ENCODE results near the gene IGLL5. TPM values are rescaled to one million over a fixed set of nuclear protein-coding genes. Genes with fewer than 3 reads are reported as not detected.
"Not testable (repeated sequence)": the region's sequence is repeated elsewhere in the genome, so short reads cannot be mapped to it uniquely, and the experiment has no call there.

IGLL5 gene
- polyA plus RNA-seq, 1 donor from 2014 or later: 195 TPM

DNA sequence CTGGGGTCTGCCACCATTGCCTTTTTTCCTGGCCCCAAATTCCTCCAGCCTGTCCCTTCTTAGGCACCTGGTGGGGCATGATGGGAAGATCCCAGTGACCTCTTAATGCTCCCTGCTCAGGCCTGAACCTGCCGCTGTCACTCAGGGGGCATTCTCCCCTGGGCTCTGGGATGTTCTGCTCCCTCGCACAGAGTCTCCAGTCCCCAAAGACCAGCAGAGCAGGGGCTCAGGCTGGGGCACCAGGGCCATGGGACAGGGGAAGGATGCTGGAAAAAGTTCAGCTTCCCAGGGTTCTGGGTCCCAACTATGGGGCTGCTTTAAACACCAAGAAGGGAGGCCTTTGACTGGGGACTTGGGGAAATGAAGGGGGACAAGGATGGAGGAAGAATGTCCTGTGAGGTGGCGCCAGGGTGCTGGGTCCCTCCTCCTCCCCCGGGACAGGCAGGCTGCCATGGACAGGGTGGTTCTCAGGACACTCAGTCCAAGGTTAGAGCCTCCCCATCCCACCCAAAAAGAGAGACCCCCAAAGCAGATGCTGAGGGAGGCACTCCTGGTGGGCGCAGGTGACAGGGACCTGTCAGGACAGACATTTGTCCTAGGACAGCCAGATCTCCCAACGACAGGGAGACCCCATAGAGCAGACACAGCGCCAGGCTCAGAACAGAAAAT lies 30.8 kb downstream of the IGLL5 start:
- H3K9me3 Mint-ChIP-seq: no peaks in the 10 kb centered on the region

DNA sequence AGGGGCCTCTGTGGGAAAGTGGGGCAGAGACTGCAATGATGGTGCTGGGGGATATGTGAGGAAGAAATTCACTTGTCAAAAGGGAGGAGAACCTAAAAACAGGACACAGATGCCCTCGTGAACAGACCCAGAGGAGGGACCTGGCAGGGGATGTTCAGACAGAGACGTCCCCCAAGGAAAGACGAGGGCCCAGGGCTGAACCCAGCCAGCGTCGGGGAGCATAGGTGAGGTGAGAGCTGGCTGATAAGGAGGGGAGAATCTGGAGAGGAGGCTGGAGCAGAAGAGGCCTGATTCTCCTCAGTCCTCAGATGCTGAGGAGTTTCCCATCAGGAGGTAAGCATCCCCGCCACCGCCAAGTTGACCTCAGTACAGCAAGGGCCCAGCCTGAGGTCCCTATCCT lies 31.4 kb downstream of the IGLL5 start:
- no peaks in the 10 kb centered on the region for H3K9me3 Mint-ChIP-seq
- peak overlapping the region in 1 of 3 donors; percentile 35 for H3K27ac Mint-ChIP-seq
- peaks cover 6% of the 10 kb centered on the region for H3K27me3 Mint-ChIP-seq
- no peak overlapping the region for H3K4me3 Mint-ChIP-seq
- H3K36me3 Mint-ChIP-seq: peaks cover 7% of the 10 kb centered on the region
- peaks cover 20 to 41% (median 40%) of the 10 kb centered on the region in 3 donors for H3K4me1 Mint-ChIP-seq

More for the DNA sequence above, 30.8 kb downstream of the IGLL5 start:
- peak overlapping the region in 1 of 3 donors; percentile 35 for H3K27ac Mint-ChIP-seq
- peaks cover 6% of the 10 kb centered on the region for H3K27me3 Mint-ChIP-seq
- no peak overlapping the region for H3K4me3 Mint-ChIP-seq
- H3K36me3 Mint-ChIP-seq: peaks cover 7% of the 10 kb centered on the region
- H3K4me1 Mint-ChIP-seq: peaks cover 24 to 42% (median 39%) of the 10 kb centered on the region in 3 donors

DNA sequence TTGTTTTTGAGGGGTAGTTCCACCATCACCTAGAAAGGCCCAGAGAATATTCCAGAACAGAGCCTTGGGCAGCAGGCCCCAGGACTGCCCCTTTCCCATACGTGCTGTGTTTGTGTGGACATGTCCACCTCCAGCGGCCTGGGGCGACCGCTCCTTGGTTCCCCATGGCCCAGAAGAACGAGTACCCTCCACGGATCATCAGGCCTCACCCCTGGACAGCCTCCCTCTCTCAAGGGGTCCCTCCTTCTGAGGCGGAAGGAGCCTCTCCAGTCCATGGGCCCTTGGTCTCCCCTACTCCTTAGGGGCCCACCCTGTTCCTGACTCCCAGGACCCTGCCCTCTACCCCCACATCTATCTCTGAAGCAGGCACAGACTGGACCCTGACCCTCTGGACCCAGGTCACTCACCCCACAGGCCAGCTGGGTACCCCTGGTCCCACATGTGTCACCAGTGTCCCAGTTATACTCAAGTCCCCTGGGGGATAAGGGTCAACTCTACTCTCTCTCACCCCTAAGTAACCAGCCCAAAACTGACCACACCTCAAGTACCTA lies 32.6 kb downstream of the IGLL5 start:
- Mint-ChIP-seq H3K9me3 (no peaks in the 10 kb centered on the region), H3K36me3 (peaks cover 7% of the 10 kb centered on the region), H3K4me1 (peaks cover 18 to 45% (median 40%) of the 10 kb centered on the region in 3 donors), H3K27ac (peak overlapping the region in 1 of 3 donors; percentile 69), H3K4me3 (peak overlapping the region in 1 of 4 donors; percentile 47), H3K27me3 (peaks cover 6% of the 10 kb centered on the region)

DNA sequence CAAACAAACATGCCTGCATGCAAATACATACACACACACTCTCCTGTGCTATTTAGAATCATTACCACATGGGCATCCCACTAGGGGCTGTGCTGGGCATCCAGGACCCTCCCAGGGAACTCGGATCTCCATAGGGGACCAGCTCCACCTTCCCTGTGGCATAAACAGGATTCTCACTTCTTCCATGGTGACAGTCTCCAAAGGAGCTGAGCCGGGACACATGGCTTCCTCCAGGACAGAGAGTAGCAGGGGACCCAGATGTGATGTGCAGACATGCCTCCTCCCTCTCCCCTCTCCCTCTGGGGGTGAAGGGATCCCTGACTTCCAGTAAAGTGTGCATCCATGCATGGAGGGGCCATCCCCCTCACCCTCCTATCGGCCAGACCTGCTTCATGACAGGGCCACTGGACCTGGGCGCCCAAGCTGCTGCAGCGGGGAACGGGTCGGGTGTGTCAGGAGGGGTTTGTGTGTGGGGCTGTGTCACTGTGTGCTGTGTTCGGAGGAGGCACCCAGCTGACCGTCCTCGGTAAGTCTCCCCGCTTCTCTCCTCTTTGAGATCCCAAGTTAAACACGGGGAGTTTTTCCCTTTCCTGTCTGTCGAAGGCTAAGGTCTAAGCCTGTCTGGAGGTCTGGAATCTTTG lies 33.4 kb downstream of the IGLL5 start:
- no peak overlapping the region for H3K4me3 Mint-ChIP-seq
- H3K27ac Mint-ChIP-seq: peak overlapping the region in 2 of 3 donors; percentile 47 to 71
- H3K36me3 Mint-ChIP-seq: peaks cover 3% of the 10 kb centered on the region
- peaks cover 19 to 49% (median 42%) of the 10 kb centered on the region in 3 donors for H3K4me1 Mint-ChIP-seq
- peaks cover 5% of the 10 kb centered on the region for H3K27me3 Mint-ChIP-seq
- H3K9me3 Mint-ChIP-seq: no peaks in the 10 kb centered on the region

DNA sequence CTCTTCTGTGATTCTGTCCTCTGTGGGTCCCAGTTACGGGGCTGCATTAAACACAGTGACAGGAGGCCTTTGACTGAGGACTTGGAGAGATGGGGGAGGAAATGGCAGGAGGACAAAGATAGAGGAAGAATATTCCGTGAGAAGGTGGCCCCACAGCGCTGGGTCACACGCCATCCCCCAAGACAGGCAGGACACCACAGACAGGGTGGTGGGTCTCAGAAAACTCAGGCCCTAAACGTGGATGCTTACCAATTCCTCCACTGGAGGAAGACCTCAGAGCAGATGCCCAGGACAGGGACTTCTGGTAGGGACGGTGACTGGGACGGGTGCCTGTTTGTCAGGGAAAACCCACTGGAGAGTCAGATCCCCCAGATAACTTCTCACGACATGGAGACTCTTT lies 34.0 kb downstream of the IGLL5 start:
- peaks cover 22 to 49% (median 43%) of the 10 kb centered on the region in 3 donors for H3K4me1 Mint-ChIP-seq
- H3K4me3 Mint-ChIP-seq: no peak overlapping the region
- peak overlapping the region in 1 of 3 donors; percentile 47 for H3K27ac Mint-ChIP-seq

DNA sequence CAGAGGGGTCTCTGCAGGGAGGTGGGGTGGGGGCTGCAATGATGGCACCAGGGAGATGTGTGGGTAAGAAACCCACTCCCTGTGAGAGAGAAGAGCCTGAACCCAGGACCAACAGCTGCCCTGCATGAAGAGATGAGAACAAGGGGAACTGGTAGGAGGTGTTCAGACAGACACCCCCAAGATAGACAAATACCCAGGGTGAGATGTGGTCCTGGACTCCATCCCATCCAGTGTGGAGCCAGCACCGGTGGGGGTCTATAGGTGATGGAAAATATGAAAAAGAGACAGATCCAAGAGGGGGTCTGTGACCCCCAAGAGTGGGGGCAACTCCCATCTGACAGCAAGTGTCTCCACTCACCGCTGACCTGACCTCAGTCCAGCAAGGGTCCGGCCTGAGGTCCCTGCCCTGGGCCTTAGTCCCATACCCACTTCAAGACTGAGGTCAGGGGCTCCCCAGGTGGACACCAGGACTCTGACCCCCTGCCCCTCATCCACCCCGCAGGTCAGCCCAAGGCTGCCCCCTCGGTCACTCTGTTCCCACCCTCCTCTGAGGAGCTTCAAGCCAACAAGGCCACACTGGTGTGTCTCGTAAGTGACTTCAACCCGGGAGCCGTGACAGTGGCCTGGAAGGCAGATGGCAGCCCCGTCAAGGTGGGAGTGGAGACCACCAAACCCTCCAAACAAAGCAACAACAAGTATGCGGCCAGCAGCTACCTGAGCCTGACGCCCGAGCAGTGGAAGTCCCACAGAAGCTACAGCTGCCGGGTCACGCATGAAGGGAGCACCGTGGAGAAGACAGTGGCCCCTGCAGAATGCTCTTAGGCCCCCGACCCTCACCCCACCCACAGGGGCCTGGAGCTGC lies 34.7 kb downstream of the IGLL5 start:
- H3K4me1 Mint-ChIP-seq: peaks cover 22 to 54% (median 44%) of the 10 kb centered on the region in 3 donors
- not testable (repeated sequence) for H3K36me3 Mint-ChIP-seq, H3K27me3 Mint-ChIP-seq, H3K9me3 Mint-ChIP-seq
- peak overlapping the region; percentile 34 to 69 (median 36) for H3K27ac Mint-ChIP-seq
- H3K4me3 Mint-ChIP-seq: peak overlapping the region in 1 of 4 donors; percentile 79

More for the DNA sequence above, 34.0 kb downstream of the IGLL5 start:
- H3K36me3 Mint-ChIP-seq: peaks cover 3% of the 10 kb centered on the region
- H3K27me3 Mint-ChIP-seq: peaks cover 4% of the 10 kb centered on the region
- H3K9me3 Mint-ChIP-seq: no peaks in the 10 kb centered on the region

DNA sequence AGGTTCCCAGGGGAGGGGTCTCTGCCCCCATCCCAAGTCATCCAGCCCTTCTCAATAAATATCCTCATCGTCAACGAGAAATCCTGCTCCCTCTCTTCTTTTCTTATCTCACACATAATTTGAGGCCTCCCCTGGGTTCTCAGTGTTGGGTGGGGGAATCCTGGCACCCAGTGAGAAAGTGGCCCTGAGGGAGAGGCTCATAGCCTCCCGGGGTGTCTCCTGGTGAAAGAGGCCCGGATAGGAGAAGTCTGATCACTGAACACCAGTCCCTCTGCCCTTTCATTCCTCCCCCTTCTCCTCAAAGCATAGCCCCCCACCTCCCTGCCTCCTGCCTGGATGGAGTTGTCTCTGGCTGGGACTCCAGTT lies 35.3 kb downstream of the IGLL5 start:
- peak overlapping the region in 2 of 3 donors; percentile 34 to 36 for H3K27ac Mint-ChIP-seq
- H3K27me3 Mint-ChIP-seq: peaks cover 2% of the 10 kb centered on the region
- peaks cover 22 to 55% (median 47%) of the 10 kb centered on the region in 3 donors for H3K4me1 Mint-ChIP-seq
- peak overlapping the region in 2 of 4 donors; percentile 64 to 68 for H3K4me3 Mint-ChIP-seq
- peaks cover 3% of the 10 kb centered on the region for H3K36me3 Mint-ChIP-seq
- H3K9me3 Mint-ChIP-seq: no peaks in the 10 kb centered on the region

DNA sequence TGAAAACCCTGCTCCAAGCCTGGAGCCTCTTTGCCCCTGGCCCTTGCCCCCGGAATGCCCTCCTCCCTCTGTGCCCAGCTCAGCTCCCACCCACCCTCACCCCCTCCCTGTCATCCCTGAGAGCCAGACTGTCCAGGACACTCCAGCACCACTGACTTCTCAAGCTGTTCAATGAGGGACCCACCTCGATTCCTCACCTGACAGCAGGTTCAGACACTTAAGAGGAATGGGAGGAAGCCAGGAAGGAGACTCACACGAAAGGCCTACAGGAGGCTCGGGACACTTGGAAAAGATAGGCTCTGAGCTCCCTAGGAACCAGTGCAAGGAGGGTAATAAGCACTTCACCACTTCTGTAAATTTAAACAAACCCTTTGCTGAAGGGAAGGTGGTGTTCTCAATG lies 35.8 kb downstream of the IGLL5 start:
- Mint-ChIP-seq H3K9me3 (no peaks in the 10 kb centered on the region), H3K4me3 (peak overlapping the region in 2 of 4 donors; percentile 64 to 68), H3K36me3 (peaks cover 3% of the 10 kb centered on the region), H3K27ac (peak overlapping the region in 1 of 3 donors; percentile 36), H3K27me3 (peaks cover 4% of the 10 kb centered on the region), H3K4me1 (peaks cover 26 to 58% (median 50%) of the 10 kb centered on the region in 3 donors)

DNA sequence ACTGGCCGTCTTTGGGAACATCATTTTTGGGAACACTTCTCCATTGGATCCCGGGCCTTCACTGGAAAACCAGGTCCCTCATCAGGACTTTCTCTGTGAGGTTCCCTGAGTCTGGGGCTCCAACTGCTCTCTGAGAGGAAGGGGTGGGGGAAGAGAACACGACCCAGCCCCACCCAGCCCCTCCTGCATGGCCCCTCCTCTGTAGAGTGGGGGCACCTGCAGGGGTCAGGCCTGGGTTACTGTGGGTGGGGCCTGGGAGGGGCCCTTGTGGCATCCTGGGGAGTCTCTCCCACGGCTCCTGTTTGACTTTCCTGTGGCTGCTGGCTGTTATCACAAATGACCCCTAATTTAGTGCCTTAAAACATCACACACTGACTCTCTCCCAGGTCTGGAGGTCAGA lies 36.3 kb downstream of the IGLL5 start:
- Mint-ChIP-seq H3K9me3 (no peaks in the 10 kb centered on the region), H3K27me3 (peaks cover 5% of the 10 kb centered on the region), H3K27ac (no peak overlapping the region), H3K4me1 (peaks cover 31 to 62% (median 55%) of the 10 kb centered on the region in 3 donors), H3K4me3 (peak overlapping the region in 2 of 4 donors; percentile 51 to 59), H3K36me3 (peaks cover 3% of the 10 kb centered on the region)

DNA sequence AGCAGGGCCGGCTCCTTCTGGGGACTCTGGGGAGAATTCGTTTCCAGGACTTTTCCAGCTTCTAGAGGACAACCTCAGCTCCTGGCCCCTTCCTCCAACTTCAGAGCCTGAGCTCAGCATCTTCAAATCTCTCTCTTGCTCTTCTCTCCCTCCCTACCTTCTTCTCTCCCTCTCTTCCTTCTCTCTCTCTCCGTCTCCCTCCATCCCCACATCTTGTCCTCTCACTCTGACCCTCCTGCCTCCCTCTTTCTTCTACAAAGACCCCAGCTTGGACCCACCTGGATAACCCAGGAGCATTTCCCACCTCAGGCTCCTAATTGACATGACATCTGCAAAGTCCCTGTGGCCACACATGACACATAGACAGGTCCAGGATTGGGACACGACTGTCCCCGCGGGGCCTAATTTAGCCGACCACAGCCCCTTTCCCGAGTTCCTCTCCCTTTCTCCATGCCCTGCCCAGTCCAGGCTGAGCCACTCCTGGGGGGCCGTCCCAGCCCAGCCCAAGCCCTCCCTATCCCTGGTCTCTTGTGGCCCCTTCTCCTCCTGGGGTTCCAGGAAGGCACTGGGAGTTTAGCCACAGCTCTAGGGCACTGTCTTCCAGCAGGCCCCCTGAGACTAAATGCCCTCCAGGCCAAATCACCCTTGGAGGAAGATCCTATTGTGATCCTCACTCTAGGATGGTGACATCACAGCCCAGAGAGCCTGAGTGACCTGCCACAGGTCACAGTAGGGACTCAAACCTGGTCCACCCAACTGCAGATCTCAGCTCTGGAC lies 36.9 kb downstream of the IGLL5 start:
- Mint-ChIP-seq H3K27me3 (peaks cover 5% of the 10 kb centered on the region), H3K9me3 (no peaks in the 10 kb centered on the region), H3K4me1 (peaks cover 36 to 67% (median 60%) of the 10 kb centered on the region in 3 donors), H3K36me3 (peaks cover 3% of the 10 kb centered on the region), H3K27ac (peak overlapping the region in 2 of 3 donors; percentile 22 to 83), H3K4me3 (peak overlapping the region in 1 of 4 donors; percentile 59)

DNA sequence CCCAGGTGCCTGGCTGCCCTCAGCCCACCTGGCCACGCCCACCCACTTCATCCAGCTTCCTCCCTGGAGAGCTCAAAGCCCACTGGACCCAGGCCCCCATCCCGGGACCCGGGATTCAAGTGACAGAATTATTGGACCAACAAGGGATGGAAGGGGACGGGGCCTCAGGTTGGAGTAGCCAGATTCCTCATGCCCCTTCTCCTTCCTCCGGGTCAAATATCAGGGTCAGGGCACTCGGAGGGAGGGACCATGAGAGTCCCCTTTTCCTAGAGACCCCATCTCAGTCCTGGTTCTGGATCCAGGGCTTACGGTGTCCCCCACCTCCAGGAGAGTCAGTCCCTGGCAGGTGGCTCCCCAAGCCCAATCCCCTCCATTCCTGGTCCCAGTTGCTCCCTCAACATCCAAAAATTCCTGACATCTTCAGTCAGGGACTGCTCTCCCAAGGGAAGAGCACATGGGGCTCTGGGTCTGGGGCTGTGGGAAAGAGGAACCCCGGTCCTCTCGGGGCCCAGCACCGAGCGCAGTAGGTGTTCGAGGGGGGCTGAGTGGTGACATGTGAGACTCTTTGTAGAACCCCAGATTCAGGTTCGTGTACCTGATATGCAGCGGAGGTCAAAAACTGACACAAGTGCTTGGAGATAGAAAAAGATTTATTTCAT lies 37.7 kb downstream of the IGLL5 start:
- peak overlapping the region; percentile 66 to 83 (median 75) for H3K27ac Mint-ChIP-seq
- H3K4me1 Mint-ChIP-seq: peaks cover 42 to 69% (median 62%) of the 10 kb centered on the region in 3 donors
- peaks cover 7% of the 10 kb centered on the region for H3K27me3 Mint-ChIP-seq
- H3K4me3 Mint-ChIP-seq: peak overlapping the region in 2 of 4 donors; percentile 43 to 58
- H3K9me3 Mint-ChIP-seq: no peaks in the 10 kb centered on the region
- H3K36me3 Mint-ChIP-seq: peaks cover 3% of the 10 kb centered on the region

DNA sequence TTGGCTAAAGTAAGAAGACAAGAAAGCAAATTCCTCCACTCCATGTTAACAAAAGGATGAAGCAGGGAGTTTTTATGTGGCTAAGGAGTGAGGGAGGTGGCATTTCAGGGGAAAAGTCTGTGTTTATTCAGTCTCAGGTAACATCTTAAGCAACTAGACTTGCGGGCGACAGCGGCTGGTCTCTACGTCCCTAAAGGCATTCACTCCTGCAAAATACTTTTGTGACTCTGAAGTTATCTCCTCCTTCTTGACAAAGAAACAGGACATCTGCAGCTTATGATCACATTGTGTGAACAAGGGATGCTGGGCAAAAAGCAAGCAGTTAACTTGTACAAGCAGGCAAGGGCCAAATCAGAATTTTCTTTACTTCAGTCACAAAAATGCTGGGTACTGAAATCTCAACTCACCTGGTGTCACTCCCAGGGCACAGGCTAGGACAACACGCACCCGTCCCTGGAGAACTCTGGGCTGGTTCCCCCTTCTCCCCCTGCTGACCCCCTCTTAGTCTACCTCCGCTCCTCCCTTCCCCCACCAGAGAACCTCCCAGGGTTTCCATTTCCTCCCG lies 38.3 kb downstream of the IGLL5 start:
- Mint-ChIP-seq H3K27ac (peak overlapping the region; percentile 64 to 75 (median 66)), H3K36me3 (peaks cover 3% of the 10 kb centered on the region), H3K27me3 (peaks cover 8% of the 10 kb centered on the region), H3K4me1 (peaks cover 45 to 64% (median 61%) of the 10 kb centered on the region in 3 donors), H3K9me3 (no peaks in the 10 kb centered on the region), H3K4me3 (peak overlapping the region in 2 of 4 donors; percentile 43 to 58)
